Skeletal muscle tissue (tissue), 4 donors: ENCODE results near the gene ZNF124. TPM values are rescaled to one million over a fixed set of nuclear protein-coding genes. Genes with fewer than 3 reads are reported as not detected.
"Not testable (repeated sequence)": the region's sequence is repeated elsewhere in the genome, so short reads cannot be mapped to it uniquely, and the experiment has no call there.

Experiments
- H3K27ac ChIP-seq: one replicate; pipeline ENCODE4 v1.7.0; 2013; ENCODE audit warnings: mild to moderate bottlenecking, low read depth, low read length, inconsistent platforms
- H3K27me3 ChIP-seq, 3 donors: one replicate each; pipeline ENCODE4 v1.7.0; 2013; ENCODE audit warnings: low read length in 3 of 3; ENCODE audit not compliant: control insufficient read depth in 3 of 3, insufficient read depth in 3 of 3
- H3K36me3 ChIP-seq, 3 donors: one replicate each; pipeline ENCODE4 v1.7.0; 2013; ENCODE audit warnings: low read length in 3 of 3; ENCODE audit not compliant: control insufficient read depth in 3 of 3, insufficient read depth in 3 of 3
- H3K4me1 ChIP-seq, 3 donors: one replicate each; pipeline ENCODE4 v1.7.0; 2013; ENCODE audit warnings: low read length in 3 of 3, mild to moderate bottlenecking in 3 of 3; ENCODE audit not compliant: control insufficient read depth in 3 of 3, insufficient read depth in 3 of 3
- H3K4me3 ChIP-seq, 3 donors: one replicate each; pipeline ENCODE4 v1.7.0; 2013; ENCODE audit warnings: low read length in 3 of 3
- H3K9ac ChIP-seq, 3 donors: one replicate each; pipeline ENCODE4 v1.7.0; 2013; ENCODE audit warnings: low read length in 3 of 3, mild to moderate bottlenecking in 3 of 3, moderate library complexity in 2 of 3, low read depth in 1 of 3
- H3K9me3 ChIP-seq, 3 donors: one replicate each; pipeline ENCODE4 v1.7.0; 2013; ENCODE audit warnings: low read length in 3 of 3; ENCODE audit not compliant: control insufficient read depth in 3 of 3
- total RNA-seq: library from RNA; depleted of rRNA; stranded (reverse); fragments of >200 nt; gene quantifications from one replicate; pipeline ENCODE4 v1.2.3, GENCODE V29; 2014
- donor health status: Osteomylitis.

Gene ZNF124
- total RNA-seq, 1 donor from 2014 or later = 147 TPM

DNA sequence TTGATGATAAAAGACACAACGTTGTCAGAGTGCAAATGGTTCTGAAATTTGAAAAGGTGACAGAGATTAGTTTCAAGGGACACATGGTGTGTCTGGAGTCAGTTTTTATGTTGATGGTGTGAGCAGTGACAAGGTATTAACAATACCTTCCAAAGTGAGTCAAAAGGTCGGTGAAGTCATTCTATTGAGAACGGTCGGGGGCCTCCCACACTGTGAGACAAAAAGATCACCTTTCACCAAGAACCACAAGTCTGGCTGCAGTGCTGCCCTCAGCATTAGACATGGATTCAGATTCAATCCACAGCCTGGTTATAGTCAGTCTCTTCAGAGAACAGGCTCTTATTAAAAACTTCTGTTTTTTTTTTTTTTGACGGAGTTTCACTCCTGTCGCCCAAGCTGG is 26.5 kb downstream of the ZNF124 start:
- H3K9ac ChIP-seq = no peak overlapping the region
- no peak overlapping the region for H3K27ac ChIP-seq
- no peak overlapping the region for H3K4me3 ChIP-seq
- H3K27me3 ChIP-seq = no peaks in the 10 kb centered on the region
- H3K4me1 ChIP-seq = no peaks in the 10 kb centered on the region
- peaks cover 14 to 29% (median 19%) of the 10 kb centered on the region in 3 donors for H3K9me3 ChIP-seq
- H3K36me3 ChIP-seq = peaks cover 4 to 16% (median 7%) of the 10 kb centered on the region in 3 donors

DNA sequence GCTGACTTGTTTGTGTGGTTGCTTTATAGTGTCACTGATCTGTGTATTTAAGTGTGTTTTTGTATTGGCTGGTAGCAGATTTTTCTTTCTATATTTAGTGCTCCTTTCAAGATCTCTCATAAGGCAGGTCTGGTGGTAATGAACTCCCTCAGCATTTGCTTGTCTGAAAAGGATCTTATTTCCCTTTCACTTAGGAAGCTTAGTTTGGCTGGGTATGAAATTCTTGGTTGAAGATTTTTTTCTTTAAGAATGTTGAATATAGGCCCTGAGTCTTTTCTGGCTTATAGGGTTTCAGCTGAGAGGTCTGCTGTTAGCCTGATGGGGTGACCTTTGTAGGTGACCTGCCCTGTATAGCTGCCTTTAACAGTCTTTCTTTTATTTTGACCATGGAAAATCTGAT is 32.3 kb downstream of the ZNF124 start:
- not testable (repeated sequence) for H3K4me3 ChIP-seq, H3K27ac ChIP-seq, H3K27me3 ChIP-seq, H3K4me1 ChIP-seq, H3K9ac ChIP-seq
- H3K36me3 ChIP-seq = peaks cover 0 to 10% (median 0%) of the 10 kb centered on the region in 3 donors
- H3K9me3 ChIP-seq = peaks cover 14 to 27% (median 18%) of the 10 kb centered on the region in 3 donors

DNA sequence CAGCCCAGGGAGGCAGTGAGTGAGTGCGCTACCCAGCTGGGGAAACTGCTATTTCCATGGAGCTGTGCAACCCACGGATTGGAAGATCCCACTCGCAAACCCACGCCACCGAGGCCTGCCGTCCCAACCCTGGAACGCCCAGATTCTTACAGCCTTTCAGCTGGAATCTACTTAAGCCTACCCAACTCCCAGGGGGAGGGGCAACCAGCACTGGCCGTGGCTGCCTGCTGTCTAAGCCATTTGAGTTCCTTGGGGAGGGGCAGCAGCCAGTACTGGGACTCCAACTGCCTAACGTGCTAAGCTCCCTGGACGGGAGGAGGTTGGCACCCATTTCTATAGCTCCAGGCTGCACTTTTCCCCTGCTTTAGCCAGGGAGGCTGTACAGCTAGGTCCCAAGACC is 40.6 kb downstream of the ZNF124 start:
- Histone ChIP-seq H3K9me3 (peaks cover 3 to 5% (median 4%) of the 10 kb centered on the region in 3 donors), H3K27ac (no peak overlapping the region), H3K36me3 (peaks cover 5 to 13% (median 7%) of the 10 kb centered on the region in 3 donors), H3K4me3 (no peak overlapping the region), H3K9ac (no peak overlapping the region), H3K27me3 (no peaks in the 10 kb centered on the region), H3K4me1 (peaks cover 0 to 4% (median 0%) of the 10 kb centered on the region in 3 donors)

DNA sequence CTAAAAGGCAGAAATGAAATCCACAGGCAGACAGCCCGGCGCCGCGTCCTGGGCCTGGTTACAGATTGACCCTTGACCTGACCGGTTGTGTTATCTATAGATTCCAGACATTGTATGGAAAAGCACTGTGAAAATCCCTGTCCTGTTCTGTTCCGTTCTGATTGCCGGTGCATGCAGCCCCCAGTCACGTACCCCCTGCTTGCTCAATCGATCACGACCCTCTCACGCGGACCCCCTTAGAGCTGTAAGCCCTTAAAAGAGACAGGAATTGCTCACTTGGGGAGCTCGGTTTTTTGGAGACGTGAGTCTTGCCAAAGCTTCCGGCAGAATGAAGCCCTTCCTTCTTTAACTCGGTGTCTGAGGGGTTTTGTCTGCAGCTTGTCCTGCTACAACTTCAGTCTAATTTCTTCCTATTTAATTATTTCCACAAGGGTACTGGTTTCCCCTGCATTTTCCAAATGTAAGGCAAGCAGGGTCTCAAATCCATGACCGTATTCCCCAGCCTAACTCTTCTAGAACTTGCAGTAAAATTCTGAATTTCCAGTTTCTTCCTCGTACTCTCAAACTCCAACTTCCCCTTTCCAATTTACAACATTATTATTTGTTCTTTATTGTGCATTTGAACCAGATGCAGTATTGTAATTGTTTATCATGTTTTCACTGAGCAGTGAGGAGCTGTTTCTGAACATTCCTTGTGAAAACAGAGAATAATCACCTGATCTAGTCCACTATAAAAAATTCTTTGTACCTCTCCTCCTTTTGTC is 44.1 kb downstream of the ZNF124 start:
- H3K4me3 ChIP-seq, H3K27me3 ChIP-seq, H3K27ac ChIP-seq, H3K4me1 ChIP-seq, H3K9me3 ChIP-seq, H3K9ac ChIP-seq: not testable (repeated sequence)
- H3K36me3 ChIP-seq = peaks cover 5 to 13% (median 7%) of the 10 kb centered on the region in 3 donors

DNA sequence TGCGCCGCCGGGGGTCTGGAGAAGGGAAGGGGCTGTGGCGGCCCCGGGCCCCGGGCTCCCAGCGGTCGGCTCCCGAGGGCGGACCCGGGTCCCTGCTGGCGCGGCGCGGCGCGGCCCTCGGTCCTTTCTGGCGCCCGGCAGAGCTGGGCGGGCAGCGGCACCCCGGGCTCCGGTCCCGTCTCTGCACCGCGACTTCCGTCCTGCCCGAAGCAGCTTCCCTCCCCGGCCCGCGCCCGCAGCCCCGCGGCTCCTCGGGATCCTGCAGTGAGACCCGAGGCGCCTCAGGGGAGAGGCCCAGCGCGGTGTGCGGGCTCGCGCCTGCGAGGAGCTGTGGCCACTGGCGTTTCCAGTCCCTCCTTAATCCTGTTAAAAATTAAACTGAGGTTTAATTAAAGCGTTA is 45.2 kb downstream of the ZNF124 start:
- not testable (repeated sequence) for H3K27ac ChIP-seq, H3K27me3 ChIP-seq, H3K9ac ChIP-seq, H3K9me3 ChIP-seq, H3K36me3 ChIP-seq, H3K4me1 ChIP-seq, H3K4me3 ChIP-seq

DNA sequence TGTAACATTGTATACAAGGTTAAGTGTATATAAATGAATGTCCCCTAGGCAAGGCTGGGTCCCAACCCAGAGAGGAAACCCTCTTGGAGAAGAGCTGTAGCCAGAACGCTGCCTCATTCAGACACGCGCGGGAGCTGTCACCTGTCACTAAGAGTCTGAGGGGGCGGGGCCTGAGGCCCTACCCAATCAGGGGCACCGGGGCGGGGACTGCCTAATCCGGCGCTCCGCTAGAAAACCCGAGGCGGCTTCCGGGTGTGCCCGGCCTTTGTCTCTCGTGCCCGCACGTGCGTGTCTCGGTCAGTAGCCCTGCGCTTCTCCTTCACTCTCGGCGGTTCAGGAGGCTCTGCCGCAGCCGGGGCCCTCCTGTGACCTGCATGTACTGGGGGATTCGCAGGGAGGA is 45.7 kb downstream of the ZNF124 start:
- not testable (repeated sequence) for H3K4me1 ChIP-seq

DNA sequence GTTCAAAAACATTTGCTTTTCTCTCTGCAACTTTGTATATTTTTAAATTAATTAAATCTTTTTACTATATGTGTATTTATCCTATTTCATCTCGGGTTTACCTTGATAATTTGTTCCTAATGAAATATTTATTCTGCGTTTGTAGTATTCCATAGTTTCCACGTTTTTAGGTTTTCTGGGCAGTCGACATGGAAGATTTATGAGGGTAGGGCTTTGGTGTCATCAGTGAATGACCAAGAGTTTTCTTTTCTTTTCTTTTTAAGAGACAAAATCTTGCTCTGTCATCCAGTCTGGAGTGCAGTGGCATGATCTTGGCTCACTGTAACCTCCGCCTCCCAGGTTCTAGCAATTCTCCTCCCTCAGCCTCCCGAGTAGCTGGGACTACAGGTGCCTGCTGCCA is 50.4 kb downstream of the ZNF124 start:
- Histone ChIP-seq H3K36me3 (no peaks in the 10 kb centered on the region), H3K4me1 (no peaks in the 10 kb centered on the region), H3K9me3 (peaks cover 0 to 3% (median 0%) of the 10 kb centered on the region in 3 donors), H3K9ac (no peak overlapping the region), H3K27ac (no peak overlapping the region), H3K4me3 (no peak overlapping the region), H3K27me3 (no peaks in the 10 kb centered on the region)

More for the DNA sequence above, 45.7 kb downstream of the ZNF124 start:
- H3K9ac ChIP-seq, H3K36me3 ChIP-seq, H3K9me3 ChIP-seq, H3K27me3 ChIP-seq, H3K27ac ChIP-seq, H3K4me3 ChIP-seq: not testable (repeated sequence)

DNA sequence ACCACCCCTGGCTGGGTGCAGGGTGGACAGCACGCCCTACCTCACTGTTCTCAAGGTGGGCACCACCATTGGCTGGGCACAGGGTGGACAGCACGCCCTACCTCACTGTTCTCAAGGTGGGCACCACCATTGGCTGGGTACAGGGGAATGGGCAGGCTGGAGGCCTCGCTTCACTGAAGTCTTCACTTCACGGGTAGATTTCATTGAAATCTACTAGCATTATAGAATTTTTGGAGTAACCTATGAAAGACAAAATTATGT is 51.5 kb downstream of the ZNF124 start:
- H3K36me3 ChIP-seq, H3K9ac ChIP-seq, H3K4me3 ChIP-seq, H3K27me3 ChIP-seq, H3K4me1 ChIP-seq, H3K27ac ChIP-seq, H3K9me3 ChIP-seq: not testable (repeated sequence)

DNA sequence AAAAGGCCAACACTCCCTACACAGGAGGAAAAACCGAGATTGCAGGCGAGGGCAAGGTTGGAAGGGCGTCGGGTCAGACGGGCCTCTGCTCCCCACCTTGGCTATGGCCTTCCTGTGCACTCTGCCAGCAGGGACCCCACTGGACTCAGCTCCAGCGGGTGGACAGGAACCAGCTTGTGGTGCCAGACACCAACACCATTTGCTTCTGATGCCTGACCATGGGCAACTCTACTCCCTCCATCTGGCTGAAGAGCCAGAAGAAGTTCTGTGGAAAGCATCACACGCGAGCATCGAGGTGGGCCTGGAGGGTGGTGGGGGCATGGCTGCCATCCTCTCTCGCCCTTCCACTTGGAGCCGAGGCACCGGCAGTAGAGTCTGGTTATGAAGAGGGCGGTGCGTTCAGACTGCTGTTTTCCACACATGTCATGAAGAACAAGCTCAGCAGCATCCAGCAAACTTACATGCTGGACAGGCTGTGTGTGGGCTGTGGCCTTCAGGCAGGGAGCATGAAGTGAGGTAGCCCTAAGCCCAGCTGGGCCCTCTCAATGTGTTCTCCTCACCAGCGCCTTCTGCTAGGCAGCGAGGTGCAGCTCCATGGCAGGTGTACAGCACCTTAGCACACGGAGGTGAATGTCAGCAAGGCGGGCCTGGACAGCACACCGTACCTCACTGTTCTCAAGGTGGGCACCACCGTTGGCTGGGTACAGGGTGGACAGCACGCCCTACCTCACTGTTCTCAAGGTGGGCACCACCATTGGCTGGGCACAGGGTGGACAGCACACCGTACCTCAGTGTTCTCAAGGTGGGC is 52.0 kb downstream of the ZNF124 start:
- Histone ChIP-seq H3K27ac (no peak overlapping the region), H3K4me3 (no peak overlapping the region), H3K9me3 (peaks cover 0 to 3% (median 0%) of the 10 kb centered on the region in 3 donors), H3K27me3 (no peaks in the 10 kb centered on the region), H3K36me3 (no peaks in the 10 kb centered on the region), H3K9ac (no peak overlapping the region), H3K4me1 (no peaks in the 10 kb centered on the region)

DNA sequence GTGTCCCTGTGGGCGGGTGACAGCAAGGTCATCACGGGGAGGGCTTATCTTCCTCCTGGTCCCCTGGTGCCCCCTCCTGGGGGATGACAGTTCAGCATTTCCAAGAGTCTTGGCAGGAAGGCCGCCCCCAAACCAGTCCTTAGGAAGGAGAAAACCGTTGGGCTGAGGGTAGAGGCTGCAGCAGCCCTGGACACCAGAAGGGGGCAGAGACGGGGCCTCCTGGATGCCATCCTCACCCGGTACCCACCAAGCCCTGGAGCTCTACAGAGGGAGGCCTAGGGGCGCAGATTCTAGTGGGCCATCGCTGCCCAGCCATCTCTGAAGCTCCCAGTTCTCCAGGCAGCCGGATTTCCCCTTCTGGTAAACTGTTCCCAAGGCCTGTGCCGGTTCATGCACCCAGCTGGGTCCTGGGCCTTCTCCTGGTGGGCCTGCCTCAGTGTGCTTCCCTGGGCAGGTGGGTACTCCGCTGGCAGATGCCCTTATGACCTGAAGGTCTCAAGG is 52.8 kb downstream of the ZNF124 start:
- peaks cover 0 to 3% (median 0%) of the 10 kb centered on the region in 3 donors for H3K9me3 ChIP-seq

More for the DNA sequence above, 52.8 kb downstream of the ZNF124 start:
- Histone ChIP-seq H3K36me3 (no peaks in the 10 kb centered on the region), H3K4me3 (no peak overlapping the region), H3K9ac (no peak overlapping the region), H3K27me3 (no peaks in the 10 kb centered on the region), H3K4me1 (no peaks in the 10 kb centered on the region), H3K27ac (no peak overlapping the region)
